Amygdala (tissue), 56 donors: Measurements from ENCODE around the gene ARAP1.

Experiments used
- DNase-seq, 56 donors: peaks; one replicate each; lab custom pipeline; 2025; lab: John Stamatoyannopoulos, UW

The ARAP1 gene

DNA sequence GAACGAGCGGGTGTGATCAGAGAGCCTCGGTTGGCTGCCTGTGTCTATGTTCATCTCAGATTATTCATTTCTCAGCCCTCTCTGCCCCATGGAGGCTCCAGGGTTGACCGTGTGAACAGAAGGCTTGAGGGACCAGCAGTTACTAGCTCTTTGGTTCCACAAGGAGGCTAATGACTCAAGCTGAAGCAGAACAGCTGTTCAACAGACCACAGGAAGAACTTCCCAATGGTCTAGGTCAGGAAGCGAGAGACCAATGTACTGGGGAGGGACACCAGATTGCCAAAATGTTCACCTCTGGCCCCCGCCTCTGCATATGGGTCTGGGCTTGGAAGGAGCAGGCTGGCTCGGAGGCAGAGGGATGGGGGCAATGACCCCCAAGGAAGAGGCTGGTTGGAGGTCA lies 63.3 kb downstream of the ARAP1 start:
- DNase-seq, result no peak

DNA sequence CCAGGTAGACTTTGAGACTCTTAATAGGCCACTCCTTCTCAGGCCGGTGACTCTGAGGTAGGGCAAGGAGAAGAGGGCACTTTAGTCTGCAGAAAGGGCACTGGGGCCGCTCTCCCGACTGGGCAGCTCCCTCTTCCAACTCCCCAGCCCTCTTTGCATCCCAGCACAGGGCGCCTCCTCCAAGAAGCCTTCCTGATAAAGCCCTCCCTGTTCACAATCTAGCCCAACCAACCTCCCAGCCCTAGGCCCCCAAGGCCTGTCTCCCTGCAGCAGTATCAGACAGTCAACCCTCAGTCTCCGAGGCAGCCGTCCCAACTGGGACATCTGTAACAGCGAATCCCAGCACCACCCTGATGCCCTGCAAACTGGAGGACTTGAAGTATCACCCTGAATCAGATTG lies 63.7 kb downstream of the ARAP1 start:
- no peak for DNase-seq

DNA sequence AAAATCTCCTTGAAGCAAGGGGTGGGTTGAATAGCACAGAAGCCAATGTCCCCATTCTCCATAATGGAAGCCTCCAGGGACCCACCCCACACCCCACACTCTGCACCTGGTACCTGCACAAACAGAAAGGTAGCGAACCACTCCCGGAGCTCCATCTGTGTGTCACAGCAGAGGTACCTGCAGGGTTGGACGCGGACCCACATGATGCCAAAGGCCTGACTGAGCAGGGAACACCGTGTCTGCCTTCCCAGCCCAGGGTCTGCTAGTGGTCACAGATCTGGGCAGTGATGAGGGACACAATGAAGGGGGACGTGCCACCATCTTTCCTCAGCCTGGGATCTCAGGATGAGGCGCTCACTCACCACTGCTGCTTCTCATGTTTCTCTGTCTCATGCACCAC lies 64.9 kb downstream of the ARAP1 start:
- no peak for DNase-seq

GRCh38 chr11:72686639-72687220 lies 65.5 kb downstream of the ARAP1 start:
- no peak for DNase-seq

DNA sequence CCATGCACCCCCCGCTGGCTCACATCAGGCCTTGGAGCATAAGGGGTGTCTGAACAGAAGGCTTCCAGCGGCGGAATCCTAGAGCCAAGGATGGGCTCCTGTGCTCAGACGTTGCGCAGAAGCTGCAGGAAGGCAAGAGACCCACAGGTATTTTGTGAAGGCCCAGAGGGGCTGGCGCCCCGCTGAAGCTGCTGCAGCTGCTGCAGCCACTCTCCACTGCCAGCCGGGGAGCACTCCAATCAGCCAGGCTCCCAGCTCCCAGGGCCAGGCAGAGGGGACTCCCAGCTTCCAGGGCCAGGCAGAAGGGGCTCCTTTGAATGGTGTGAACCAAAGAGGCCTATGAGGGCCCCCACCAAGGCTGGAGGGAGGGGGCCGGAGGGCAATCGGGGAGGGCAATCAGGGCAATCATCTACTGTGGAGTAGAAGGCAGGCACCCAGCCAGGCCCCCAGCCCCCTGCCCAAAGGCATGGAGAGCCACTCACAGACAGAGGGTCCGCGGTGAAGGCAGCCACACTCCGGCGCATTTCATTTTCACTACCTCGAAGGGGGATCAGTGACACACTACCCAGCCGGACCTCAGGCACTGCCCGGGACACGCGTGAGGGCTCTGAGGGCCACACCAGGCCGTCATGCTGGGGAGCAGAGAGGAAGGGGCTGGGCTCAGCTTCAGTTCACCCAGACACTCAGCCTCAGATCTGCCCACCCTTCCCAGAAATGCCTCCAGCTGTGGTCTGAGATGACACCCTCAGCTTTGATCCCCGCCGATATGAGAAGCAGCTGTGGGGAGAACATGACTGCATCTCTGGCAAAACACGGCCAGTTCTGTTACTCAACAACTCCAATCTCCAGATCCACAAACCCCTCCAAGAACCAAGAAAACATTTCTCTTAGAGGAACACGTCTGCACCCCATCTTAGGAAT lies 66.4 kb downstream of the ARAP1 start:
- DNase-seq, result no peak

- DNase-seq, result peak in 4 of 56 donors; percentile 8 to 42 (median 30)
These were observed 67.8 kb downstream of the ARAP1 start for GRCh38 chr11:72684236-72684912.

- DNase-seq, result peak in 40 of 56 donors; percentile 13 to 84 (median 38)
These were observed 68.4 kb downstream of the ARAP1 start for GRCh38 chr11:72683782-72684200.

GRCh38 chr11:72682858-72683243 lies 69.4 kb downstream of the ARAP1 start:
- DNase-seq, result no peak

DNA sequence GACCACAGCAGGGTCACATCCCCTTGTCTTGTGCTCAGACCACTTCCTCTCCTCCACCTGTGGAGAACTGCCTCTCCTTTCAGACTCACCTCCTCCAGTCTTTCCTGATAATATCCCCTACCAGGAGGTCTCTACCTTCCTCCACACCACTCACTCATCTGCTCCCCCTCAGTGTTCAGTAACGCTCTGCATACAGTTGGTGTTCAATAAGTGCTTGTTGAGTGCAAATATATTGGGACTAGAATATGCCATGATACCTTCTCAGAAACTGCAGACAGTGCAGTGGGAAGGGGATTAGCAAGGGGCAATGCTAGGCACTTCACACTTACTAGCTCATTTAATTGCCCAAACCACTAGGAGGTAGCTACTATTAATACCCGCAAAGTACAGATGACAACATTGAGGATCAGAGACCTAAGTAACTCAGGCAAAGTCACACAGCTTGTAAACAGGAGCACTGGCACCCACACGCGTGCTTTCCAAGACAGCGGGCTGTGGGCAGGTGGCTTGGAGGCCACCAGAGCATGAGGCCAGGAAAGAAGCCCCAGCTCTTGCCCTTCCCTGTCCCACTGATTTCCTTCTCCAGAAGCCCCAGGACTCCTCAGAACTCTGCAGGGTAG lies 69.9 kb downstream of the ARAP1 start:
- no peak for DNase-seq

DNA sequence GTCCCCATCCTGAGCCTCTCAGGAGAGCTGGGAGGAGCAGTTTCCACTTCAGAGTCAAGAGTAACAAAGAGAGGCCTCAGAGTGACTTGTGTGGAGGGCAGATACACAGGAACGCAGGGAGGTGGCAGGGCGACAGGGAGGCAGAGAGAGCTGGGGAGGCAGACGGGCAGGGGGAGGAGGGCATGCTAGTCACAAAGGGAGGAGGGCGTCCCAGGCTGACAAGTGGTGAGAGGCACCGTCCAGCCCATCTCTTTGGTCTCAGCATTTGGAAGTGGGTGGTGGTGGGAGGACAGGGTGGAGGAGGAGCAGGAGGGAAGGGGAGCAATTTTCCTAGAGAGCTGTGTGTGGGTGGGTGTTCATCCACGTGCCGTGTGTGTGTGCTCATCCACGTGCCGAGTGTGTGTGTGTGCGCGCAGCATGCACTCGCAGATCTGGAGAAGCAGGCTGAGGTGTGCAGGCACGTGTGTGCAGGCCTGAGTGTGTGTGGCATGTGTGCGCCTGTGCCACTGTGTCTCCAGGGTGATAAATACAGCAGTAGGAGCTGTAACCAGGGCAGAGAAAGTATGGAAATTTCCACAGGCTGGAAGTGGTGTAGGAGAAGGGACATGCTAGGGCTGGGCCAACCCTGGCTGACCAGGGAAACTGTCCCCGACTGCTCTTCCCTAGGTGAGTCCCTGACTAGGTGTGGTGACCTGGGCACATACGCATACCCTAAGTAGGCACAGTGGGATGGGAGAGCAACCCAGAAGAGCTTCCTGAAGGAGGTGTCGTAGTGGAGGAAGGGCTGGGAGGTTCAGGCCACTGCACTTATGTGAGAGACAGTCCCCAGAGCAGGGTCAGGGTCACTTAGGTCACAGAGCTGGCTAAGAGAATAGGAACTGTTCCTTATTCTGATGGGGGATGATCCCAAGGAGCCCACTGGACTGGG lies 70.7 kb downstream of the ARAP1 start:
- peak in 28 of 56 donors; percentile 17 to 77 (median 45) for DNase-seq

DNA sequence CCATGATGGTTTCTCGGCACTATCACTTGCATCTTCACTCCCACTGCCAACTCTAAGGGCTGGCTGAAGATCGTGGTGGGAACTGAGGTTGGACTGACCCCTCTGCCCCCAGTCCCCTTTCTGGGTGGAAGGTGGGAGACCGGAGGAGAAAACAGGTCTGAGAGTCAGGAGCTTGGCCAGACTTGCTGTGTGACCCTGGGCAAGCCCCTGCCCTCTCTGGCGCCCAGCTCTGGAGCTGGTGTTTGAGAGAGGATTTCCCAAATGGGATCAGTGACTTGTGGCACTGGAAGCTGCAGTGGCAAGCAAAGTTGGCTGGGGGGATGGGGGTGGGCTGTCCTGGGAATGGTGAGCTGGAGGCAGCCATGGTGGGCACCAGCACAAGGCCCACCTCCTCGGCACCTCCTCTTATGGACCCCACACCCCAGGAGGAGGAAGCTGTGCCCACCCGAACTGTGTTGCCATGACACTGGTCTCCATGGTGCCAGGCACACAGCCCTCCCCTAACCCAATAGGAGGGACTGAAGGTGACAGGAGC lies 71.5 kb downstream of the ARAP1 start:
- peak in 1 of 56 donors; percentile 46 for DNase-seq

DNA sequence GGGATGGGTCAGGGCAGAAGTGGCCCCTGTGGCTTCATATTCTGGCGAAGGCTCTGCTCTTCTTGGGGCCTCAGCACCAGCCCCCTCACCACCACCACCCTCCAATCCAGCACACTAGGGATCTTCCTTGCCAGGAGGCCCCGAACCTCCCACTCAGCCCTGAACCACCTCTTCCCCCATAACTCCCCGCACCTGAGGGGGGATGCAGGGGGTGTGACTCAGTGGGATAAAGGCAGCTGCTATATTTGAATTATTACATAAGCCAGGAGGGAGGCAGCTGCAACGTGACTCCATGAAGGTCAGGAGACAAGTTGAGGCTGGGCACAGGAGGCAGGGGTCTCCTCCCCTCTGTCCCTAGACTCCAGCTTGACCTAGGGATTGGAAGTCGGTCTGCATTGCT lies 72.3 kb downstream of the ARAP1 start:
- no peak for DNase-seq

- DNase-seq, result no peak
These were observed 73.7 kb downstream of the ARAP1 start for GRCh38 chr11:72678524-72678923.

DNA sequence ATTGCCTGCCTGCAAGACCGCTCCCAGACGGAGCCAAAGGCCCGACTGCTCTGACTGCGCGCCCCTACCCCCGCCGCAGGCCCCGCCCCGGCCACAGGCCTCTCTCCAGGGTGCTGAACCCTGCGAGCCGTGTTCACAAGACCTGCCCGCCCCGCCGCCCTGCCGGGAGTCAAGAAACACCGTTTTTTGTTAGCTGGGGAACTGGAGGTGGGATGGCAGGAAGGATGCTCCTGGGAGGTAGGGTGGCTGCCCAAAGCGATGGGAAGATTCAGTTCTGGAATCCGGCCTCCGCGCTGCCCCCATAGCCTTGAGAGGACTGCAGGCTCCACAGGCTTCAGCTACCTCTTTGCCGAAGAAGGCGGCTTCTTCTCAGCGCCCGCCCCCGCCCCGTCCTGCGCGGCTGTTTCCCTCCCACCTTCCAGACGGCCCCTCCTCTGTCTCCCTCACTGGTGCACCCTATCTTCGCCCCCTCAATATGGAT lies 75.3 kb downstream of the ARAP1 start:
- DNase-seq, result peak in 17 of 56 donors; percentile 11 to 50 (median 30)

DNA sequence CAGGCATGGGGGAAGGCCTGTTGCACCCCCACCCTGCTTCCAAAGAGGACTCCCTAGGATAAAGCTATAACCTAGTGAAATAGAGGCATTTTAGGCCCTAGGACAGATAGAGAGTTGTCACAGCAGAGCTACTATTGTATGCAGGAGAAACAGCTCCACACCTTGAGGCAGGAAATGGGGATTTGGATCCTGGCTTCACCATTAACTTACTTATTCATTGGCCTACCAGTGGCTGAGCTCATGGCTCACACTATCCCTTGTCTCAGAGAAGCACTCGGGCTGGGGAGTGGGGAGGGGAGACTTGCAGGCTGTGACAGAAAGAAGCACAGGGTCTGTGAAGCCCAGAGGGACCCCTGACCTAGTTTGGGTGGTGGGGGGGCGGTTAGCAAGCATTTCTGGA lies 77.0 kb downstream of the ARAP1 start:
- DNase-seq, result no peak

GRCh38 chr11:72673943-72674828 lies 78.0 kb downstream of the ARAP1 start, which contains the start of gene PDE2A:
PDE2A (minus strand) TSS chr11:72674422; CDS start chr11:72674207, 215 bp downstream.
- DNase-seq, result peak in 19 of 56 donors; percentile 6 to 45 (median 22)

GRCh38 chr11:72673284-72673942 lies 78.8 kb downstream of the ARAP1 start:
- DNase-seq, result no peak
